ENCODE data around the gene NGFR.

- TF ChIP-seq CTCF (conservative IDR thresholded peaks at IDR 0.05 in 1 of 2, IDR thresholded peaks at IDR 0.05 in 1 of 2; ENCODE audit: extremely low read depth in 1 of 2, insufficient read depth in 1 of 2, low read depth in 1 of 2, low read length in 2 of 2) (no peak), EZH2 (IDR thresholded peaks at IDR 0.05; ENCODE audit: borderline replicate concordance, low read length) (no peak)
These were observed 44.9 kb upstream of the NGFR start for GRCh38 chr17:49450181-49450580.
